ENCODE data around the gene PIGN.
A peak's percentile ranks its signal among the peaks of the same experiment; 100 is the strongest.

PIGN gene

GRCh38 chr18:62186774-62187542, at the start of gene PIGN, which contains the start of gene RELCH:
PIGN (minus strand) TSS chr18:62187056; CDS start chr18:62161353, 25,703 bp downstream.
RELCH (plus strand) TSS chr18:62187255; CDS start chr18:62187506, 251 bp downstream.
- peak; percentile 98 for DNase-seq

GRCh38 chr18:62236252-62236651, 49.4 kb upstream of the PIGN start:
- no peak for DNase-seq

- DNase-seq, result no peak
These were observed 39.2 kb upstream of the PIGN start for GRCh38 chr18:62226047-62226446.

GRCh38 chr18:62224229-62224628, 37.4 kb upstream of the PIGN start:
- DNase-seq, result no peak

- DNase-seq, result no peak
These were observed 27.9 kb upstream of the PIGN start for GRCh38 chr18:62214790-62215189.

- DNase-seq, result no peak
These were observed 24.5 kb upstream of the PIGN start for GRCh38 chr18:62211325-62211828.

GRCh38 chr18:62210138-62210537, 23.3 kb upstream of the PIGN start:
- no peak for DNase-seq

GRCh38 chr18:62209046-62209445, 22.2 kb upstream of the PIGN start:
- no peak for DNase-seq

GRCh38 chr18:62206593-62206992, 19.7 kb upstream of the PIGN start:
- DNase-seq, result no peak

- no peak for DNase-seq
These were observed 19.0 kb upstream of the PIGN start for GRCh38 chr18:62205824-62206223.

- DNase-seq, result no peak
These were observed 15.0 kb upstream of the PIGN start for GRCh38 chr18:62201870-62202269.

GRCh38 chr18:62200121-62200914, 13.5 kb upstream of the PIGN start:
- no peak for DNase-seq

GRCh38 chr18:62199629-62200028, 12.8 kb upstream of the PIGN start:
- no peak for DNase-seq

- DNase-seq, result no peak
These were observed 11.4 kb upstream of the PIGN start for GRCh38 chr18:62198259-62198658.

- DNase-seq, result no peak
These were observed 10.1 kb upstream of the PIGN start for GRCh38 chr18:62196980-62197379.

- no peak for DNase-seq
These were observed 9.2 kb upstream of the PIGN start for GRCh38 chr18:62196079-62196478.

- DNase-seq, result no peak
These were observed 2.4 kb upstream of the PIGN start for GRCh38 chr18:62189208-62189607.

GRCh38 chr18:62187543-62188510, 971 bp upstream of the PIGN start:
- DNase-seq, result peak; percentile 18 to 65

GRCh38 chr18:62186499-62186773, 420 bp downstream of the PIGN start:
- DNase-seq, result peak; percentile 66 to 77

- peak in 1 of 2 experiments; percentile 57 for DNase-seq
These were observed 3.2 kb downstream of the PIGN start for GRCh38 chr18:62183578-62184195.

- no peak for DNase-seq
These were observed 4.6 kb downstream of the PIGN start for GRCh38 chr18:62182220-62182619.

GRCh38 chr18:62179213-62179612, 7.6 kb downstream of the PIGN start:
- peak; percentile 37 to 74 for DNase-seq
